ENCODE data around the gene SPRYD3.
"Not testable (repeated sequence)": the region's sequence is repeated elsewhere in the genome, so short reads cannot be mapped to it uniquely, and the experiment has no call there.

SPRYD3 gene, protein sequence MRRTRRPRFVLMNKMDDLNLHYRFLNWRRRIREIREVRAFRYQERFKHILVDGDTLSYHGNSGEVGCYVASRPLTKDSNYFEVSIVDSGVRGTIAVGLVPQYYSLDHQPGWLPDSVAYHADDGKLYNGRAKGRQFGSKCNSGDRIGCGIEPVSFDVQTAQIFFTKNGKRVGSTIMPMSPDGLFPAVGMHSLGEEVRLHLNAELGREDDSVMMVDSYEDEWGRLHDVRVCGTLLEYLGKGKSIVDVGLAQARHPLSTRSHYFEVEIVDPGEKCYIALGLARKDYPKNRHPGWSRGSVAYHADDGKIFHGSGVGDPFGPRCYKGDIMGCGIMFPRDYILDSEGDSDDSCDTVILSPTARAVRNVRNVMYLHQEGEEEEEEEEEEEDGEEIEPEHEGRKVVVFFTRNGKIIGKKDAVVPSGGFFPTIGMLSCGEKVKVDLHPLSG

DNA sequence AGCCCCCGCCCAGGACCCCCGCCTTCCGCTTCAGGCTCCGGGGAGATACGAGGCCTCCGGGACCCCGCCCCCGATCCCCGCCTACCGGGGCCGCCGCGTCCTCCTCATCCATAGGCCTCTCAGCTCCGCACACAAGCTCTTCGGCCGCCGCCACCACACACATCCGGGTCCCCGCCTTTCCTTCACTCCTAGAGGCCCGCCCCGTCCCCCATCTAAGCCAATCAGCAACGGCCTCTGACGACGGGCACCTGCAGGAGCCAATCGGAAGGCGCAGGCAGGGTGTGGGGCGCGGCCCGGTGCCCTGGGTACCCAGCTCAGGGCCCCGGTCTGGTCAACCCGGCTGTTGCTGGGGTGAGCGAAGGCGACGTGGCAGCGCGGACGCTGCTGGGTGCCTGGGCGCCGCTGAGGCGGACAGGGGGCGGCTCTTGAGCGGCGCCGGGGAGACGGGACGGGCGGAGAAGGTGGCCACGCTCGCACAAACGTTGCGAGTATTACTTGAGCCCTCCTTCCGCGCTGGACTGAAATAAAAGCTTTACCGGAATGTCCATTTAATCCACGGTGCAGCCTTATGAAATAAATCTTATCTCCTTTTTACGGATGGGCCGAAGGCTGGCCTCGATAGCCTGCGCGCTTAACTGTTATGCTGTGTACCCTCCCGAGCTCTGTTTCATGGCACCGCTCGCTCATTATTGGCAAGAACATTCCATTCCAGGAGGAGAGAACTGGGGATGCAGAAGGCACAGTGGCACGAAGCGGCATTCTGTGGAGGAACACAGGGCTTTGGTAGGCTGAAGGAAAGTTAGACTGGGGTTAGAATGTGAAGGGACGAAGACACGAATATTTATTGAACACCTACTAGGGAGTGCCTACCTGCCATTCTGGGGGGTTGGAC lies at the start of gene SPRYD3:
SPRYD3 (minus strand) TSS at position 165 of the 892 bp plus-strand sequence; CDS start at position 108, 57 bp downstream.
- peak; percentile 97 for DNase-seq

DNA sequence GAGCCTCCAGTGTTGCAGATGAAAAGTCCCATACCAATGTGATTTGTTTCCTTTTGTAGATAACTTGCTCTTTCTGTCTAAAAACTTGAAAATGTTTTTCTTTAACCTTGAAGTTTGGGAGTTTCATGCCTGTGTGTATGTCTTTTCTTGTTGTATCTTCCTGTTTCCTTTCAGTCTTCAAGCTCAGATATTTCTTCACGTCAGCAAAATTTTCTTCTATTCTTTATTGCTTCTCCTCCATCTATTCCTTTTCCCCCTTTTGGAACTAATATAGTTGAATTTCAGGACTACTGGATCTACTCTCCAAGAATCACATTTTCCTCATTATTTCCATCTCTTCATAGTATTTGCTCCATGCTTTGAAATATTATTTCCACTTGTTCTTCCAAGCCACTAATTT lies 48.0 kb upstream of the SPRYD3 start:
- no peak for DNase-seq

DNA sequence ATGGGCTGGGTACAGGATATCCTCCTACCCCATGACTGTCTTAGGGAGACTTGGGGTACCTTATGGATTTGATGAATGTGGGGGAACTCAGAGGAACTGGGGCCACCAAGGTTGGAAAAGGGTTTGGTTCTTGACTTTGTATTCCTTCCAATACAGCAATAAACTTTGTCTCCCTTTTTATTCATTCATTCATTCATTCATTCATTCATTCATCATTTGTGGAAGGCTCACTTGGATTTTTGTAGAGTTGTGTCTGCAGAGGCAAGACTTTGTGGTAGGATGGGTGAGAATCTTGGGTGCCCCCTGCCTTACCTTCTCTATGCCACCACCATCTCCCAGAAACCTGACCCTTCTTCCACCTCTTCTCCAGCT lies 45.1 kb upstream of the SPRYD3 start:
- DNase-seq, result no peak

DNA sequence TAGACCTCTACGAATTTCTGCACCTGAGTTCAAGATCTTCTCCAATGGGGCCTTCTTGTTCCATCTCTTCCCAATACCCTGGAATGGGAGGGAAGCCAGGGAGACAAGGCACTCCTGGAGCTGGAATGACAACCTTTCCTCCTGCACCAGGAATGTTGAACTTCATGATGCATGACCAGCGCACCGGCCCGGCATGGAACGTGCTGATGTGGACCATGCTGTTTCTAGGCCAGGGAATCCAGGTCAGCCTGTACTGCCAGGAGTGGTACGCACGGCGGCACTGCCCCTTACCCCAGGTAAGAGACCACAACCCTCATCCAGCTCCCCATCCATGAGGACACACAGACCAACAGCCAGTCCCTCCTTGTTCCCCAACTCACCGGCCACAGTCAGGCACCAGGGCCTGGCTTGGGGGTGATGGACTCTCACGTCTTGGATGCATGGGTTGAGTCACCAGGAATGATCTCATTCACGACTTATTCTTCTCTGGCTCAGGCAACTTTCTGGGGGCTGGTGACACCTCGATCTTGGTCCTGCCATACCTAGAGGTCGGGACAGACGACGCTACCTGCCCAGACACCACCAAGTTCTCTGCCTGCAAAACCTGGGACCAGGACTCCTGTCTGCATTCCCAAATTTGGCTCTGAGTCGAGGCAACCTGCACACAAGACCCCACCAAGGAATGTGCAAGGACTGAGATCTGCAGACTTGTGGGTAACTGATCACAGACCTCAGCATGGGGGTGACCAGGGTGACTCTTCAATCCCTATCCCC lies 44.6 kb upstream of the SPRYD3 start:
- DNase-seq, result no peak

DNA sequence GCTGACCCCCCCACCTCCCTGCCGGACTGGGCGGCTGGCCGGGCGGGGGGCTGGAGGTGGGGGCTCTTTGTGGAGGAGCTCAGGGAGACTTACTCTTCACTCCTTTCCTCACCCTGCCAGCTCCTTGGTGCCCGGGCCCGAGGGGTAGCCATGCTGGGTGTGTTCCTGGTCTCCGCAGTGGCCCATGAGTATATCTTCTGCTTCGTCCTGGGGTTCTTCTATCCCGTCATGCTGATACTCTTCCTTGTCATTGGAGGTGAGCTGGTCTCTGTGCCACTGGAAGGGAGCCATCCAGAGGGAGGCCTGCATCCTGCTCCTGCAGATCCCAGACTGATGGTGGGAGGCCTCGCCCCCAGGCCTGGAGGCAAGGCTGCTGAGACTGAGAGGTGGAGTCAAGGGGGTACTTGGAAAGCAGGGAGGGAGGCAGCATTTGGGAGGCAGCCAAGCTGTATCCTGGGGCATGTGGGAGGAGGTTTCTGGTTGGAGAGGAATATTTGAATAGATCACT lies 43.8 kb upstream of the SPRYD3 start:
- DNase-seq, result no peak

DNA sequence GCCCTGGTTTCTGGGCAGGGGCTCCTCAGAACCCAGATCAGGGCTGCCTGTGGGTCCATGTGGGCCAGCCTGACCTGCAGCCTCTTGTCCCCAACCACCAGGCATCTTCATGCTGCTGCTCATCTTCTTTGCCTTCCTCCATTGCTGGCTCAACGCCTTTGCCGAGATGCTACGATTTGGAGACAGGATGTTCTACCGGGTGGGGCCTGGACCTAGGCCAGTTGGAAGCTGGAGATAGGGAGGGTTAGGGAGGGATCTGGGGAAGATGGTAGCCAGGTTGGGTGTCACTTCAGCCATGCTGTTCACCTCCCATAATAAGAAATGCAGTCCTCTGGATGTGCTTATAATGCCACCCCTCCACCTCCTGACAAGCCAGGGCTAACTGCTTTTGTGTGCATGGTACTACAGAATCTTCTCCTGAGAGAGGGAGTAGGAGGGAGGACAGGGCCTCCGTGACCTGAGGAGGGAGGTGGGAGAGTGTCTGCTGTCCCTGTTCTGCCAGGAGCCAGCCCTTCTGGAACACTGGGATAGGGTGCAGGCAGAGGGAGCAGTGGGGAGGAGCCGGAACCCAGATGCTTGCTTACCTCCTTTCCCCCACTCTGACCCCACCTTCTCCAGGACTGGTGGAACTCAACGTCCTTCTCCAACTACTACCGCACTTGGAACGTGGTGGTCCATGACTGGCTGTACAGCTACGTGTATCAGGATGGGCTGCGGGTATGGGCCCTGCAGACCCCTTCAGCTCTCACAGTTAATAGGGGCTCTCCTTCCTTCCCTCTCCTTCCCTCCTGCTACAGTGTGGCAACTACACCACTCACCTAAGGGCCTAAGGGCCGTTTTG lies 41.7 kb upstream of the SPRYD3 start:
- DNase-seq, result no peak

DNA sequence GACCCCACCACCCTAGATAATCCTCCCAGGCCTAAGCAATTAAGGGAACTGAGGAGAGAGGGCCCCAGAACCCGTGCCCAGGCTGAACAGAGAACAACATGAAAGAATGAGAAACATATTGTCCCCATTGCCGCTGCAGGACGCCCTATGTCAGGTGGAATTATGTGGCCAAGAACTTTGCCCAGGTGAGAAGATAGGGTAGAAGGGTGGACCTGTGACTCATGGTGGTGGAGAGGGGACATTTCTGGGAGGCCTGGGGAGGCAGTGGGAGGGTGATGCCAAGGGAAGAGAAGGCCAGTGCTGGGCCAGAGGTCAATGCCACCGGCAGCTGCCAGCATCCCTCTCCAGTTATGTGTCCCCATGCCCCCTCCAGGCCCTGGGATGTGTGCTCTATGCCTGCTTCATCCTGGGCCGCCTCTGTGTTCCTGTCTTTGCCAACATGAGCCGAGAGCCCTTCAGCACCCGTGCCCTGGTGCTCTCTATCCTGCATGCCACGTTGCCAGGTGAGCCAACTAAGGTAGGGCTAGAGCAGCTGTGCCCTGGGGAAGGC lies 39.6 kb upstream of the SPRYD3 start:
- DNase-seq, result no peak

DNA sequence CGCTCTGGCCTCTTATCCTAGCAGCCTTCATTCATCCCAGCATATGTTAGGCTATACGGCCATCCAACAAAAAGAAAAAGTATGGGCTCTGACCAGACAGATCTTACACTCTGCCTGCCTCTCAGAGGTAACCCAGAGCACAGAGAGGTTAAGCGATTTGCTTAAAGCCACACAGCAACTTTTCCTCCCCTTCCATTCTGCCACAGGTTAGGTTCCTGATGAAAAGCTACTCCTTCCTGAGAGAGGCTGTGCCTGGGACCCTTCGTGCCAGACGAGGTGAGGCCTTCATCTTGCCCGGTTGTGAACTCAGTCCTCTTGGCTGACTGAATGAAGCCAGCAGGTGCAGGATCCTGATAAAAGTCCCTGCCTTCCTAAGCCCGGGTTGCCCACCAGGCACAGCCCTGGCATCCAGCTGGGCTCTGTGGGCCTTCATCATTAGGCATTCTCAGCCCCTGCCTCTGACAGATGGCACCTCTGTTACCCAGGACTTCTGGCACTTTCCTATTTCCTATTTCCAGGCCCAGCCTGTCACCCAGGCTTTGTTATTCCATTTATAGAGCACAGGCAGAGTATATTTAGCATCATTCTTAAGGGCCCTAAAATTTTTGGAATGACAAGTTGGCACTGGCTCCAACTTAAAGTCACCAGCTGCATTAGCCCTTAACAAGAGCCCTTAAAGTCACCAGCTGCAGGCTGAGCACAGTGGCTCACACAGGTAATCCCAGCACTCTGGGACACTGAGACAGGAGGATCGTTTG lies 36.9 kb upstream of the SPRYD3 start:
- DNase-seq, result no peak

DNA sequence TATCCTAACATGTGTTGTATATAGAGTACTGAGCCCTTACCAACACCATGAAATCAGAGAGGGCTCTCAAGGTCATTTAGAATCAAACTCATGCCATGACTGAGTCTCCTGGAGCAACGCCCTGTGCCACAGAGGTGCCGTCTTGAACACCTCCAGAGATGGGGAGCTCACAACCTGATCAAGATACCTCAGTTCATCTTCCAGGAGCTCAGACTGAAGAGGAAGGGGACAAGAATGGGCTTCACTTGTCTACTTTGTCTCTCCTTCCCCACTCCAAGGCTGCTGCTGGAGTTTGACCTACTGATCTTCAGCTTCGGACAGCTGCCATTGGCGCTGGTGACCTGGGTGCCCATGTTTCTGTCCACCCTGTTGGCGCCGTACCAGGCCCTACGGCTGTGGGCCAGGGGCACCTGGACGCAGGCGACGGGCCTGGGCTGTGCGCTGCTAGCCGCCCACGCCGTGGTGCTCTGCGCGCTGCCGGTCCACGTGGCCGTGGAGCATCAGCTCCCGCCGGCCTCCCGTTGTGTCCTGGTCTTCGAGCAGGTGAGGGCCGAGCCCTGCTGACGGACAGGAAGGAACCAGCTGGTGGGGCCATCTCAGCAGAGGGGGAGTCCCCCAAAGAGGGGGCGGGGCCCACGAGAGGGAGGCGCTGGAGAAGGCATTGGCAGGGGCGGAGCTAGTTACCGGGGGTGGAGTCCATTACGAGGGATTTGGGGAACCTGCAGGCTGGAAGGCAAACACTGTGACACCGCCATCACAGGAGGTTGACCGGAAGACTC lies 36.1 kb upstream of the SPRYD3 start:
- DNase-seq, result peak; percentile 12

DNA sequence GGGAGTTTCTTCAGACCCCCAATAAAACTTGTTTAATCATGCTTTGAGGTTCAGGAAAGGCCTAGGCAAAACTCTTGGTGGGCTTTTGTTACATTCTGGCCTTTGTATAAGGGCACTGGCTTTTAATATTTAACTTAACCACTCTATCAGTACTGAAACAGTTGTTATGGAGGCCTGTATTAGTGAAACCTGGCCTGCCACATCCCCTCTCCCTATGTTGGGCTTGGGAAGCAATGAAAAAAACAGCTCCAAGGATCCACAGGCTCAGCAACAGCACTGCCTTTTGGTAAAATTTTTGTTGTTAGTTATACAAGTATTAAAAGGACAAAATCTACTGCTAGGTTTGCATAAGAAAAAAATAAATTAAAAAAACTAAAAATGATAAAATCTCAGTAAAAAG lies 34.8 kb upstream of the SPRYD3 start:
- no peak for DNase-seq

DNA sequence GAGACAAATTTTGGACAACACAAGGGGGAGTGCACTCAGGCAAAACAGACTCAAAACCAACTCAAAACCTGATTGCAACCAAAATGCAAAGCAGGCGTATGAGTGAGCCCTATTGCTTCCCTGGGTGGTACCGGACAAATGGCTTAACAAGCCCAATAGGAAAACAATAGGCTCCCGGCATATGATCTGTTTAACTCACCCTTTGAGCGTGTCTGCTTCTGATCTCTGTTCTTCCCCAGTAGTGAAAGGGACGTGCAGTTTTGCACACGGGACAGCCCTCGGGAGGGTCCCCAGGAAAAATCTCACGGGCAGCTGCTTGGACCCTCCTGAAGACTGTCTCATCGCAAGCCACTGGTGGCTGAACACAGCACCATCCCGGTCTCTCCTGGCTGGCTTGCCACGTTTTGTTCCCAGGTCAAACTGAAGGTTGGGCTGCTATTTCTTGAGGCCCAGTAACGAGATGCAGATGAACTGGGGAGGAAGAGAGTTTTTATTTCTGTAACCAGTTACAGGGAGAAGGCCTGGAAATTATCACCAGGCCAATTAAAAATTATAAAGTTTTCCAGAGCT lies 34.0 kb upstream of the SPRYD3 start:
- no peak for DNase-seq

DNA sequence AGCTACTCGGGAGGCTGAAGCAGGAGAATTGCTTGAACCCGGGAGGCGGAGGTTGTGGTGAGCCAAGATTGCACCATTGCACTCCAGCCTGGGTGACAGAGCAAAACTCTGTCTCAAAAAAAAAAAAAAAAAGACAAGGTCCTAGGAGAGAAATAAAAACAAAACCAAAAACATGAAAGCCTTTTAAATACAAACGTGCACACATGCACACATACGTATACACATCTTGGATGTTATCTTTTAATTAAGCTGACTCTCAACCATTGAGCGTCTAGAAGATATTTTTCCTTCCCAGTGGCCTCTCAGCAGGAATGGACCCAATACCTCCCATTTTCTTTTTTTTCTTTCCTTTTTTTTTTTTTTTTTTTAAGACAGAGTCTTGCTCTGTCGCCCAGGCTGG lies 33.2 kb upstream of the SPRYD3 start:
- DNase-seq, result not testable (repeated sequence)

DNA sequence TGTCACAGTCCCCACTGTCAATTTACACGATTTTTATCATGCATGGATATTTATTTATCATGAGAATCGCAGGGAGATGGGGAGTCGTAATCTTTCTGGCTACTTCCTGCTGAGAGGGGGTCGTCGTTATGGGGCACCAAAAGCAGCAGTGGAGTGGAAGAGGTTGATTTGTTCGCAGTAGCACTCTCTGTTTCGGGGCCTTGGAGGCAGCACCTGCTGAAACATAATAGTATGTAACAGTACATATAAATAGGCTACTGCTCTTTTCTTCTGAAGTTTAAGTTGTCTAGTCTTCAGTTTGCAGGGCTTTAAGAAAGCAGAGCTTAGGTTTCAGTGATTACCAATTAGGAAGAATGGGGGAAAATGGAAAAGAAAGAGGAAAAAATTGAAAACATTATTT lies 27.9 kb upstream of the SPRYD3 start:
- DNase-seq, result no peak

DNA sequence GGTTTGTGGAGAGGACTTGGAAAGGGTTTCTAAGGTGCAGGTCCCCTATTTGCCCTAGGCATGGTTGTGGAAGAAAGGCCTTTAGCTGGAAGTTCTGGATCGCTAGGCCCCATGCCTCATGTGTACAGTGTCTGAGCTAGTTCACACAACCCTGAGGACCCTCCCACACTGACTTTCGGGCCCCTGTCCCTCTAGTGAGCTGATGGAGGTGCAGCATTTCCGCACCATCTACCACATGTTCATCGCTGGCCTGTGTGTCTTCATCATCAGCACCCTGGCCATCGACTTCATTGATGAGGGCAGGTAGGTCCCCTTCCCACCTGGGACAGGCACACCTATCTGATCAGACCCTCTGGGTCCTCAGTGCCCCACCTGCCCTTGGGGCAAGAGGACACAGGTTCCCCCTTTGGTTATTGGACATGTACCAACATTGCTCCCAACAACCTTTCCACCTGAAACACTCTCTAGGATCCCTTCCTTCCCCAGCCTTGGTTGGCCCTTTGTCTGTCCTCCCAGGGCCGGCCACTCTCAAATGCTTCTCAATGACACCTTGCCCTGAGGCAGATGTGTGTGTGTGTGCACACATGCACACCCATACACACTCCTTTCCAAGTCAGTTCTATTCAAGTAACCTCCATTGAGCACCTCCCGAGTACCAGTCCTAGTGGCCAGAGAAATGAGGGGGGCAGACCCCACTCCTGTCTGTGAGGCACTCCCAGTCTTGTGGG lies 26.7 kb upstream of the SPRYD3 start:
- no peak for DNase-seq

DNA sequence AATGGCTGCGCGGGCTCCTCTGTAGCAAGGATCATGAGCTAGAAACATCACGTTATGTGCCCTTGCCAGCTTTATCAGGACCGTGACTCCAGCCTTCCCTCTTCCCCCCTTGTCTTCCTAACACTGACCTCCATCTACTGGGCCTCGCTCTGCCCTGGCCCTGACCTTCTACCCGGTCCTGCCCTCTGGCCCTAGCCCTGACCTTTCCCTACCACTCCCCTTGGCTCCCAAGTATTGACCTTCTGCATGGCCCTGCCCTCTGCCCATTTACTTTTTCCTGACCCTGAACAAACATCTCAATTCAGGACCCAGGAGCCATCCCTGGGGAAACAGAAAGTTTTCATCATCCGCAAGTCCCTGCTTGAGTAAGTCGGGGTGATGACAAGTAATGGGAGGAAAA lies 26.1 kb upstream of the SPRYD3 start:
- no peak for DNase-seq

DNA sequence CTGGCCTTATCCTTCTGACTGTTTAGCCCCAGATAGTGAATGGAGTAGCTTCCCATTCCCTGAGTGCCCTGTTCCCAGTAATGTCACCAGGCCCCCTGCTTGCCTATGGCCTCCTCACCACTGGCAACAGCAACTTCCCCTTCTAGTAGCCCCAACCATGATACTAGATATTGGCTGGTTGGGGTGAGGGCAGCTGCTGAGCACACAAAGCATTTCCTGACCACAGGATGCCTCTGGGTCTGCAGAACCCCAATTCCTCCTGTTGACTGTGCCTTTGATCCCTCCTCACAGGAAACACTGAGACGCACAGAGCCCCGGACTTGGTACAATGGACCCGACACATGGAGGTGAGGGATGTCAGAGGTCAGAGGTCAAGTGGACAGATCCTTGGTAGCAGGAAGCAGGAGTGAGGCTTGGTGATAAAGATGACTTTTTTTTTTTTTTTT lies 24.7 kb upstream of the SPRYD3 start:
- no peak for DNase-seq

DNA sequence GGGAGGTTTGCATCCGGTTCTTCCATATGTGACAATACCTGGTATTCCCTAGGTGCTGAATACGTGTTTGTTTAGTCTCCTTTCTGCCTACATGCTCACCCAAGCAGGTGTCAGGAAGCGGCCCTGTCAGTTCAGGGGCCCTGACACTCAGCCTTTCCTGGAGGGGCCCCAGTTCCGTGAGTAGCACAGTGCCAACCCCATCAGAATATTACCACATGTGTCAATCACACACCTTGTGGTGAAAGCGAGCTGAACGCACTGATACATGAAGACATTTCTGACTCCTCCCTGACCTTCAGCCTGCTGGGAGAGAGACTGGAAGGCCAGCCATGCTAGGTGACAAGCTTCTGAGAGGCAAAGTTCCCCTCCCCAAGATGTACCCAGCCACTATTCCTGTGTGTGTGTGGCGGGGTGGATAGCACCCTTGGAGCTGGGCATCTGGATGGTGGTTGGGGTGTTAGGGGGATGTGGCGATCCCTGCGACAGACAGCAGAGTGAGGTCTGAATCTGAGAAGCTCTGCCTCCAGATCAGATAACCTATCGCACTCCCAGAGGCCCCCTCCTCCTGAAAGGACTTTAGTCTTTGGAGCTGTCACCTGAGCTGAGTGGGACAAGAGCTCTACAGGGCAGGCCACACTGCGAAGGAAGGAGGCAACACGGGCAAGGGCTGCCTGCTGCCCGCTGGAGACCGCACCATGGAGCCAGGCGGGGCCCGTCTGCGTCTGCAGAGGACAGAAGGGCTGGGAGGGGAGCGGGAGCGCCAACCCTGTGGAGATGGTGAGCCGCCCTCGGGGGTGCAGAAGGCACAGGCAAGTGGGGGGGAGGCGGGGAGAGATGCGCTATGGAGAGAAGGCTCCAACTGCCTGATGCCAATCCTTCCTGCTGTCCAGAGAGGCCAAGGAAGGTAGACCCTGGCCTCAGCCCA lies 24.0 kb upstream of the SPRYD3 start, which contains the start of gene SOAT2:
SOAT2 (plus strand) TSS at position 604 of the 925 bp plus-strand sequence; CDS start at position 696, 92 bp downstream.
- peak; percentile 56 for DNase-seq

All from stimulated activated CD4-positive, alpha-beta T cell treated with anti-CD3 and anti-CD28 coated beads, Interleukin-15, amount 100 ng/mL, for 24 hours (primary cell).